Progenitor cell of endocrine pancreas (in vitro differentiated cells): ENCODE data around the gene DSCAML1. TPM values are rescaled to one million over a fixed set of nuclear protein-coding genes. Genes with fewer than 3 reads are reported as not detected.
A peak's percentile ranks its signal among the peaks of the same experiment; 100 is the strongest.

Experiments
- DNase-seq: peaks from one replicate; pipeline ENCODE4 v3.0.0; 2021; ENCODE audit warnings: low spot score; ENCODE audit not compliant: unreplicated experiment
- H3K27ac Mint-ChIP-seq: 2 replicates; pipeline ENCODE4 v1.8.0; 2021; ENCODE audit warnings: mild to moderate bottlenecking, moderate library complexity, mixed read lengths
- H3K27me3 Mint-ChIP-seq: 2 replicates; pipeline ENCODE4 v1.8.0; 2021; ENCODE audit warnings: mixed read lengths
- H3K36me3 Mint-ChIP-seq: 2 replicates; pipeline ENCODE4 v1.8.0; 2022; ENCODE audit warnings: mixed read lengths; ENCODE audit not compliant: insufficient read depth
- H3K4me1 Mint-ChIP-seq: 2 replicates; pipeline ENCODE4 v1.8.0; 2021; ENCODE audit warnings: low read depth, mixed read lengths
- H3K4me3 Mint-ChIP-seq: 2 replicates; pipeline ENCODE4 v1.8.0; 2021; ENCODE audit warnings: low read depth, mild to moderate bottlenecking, moderate library complexity, mixed read lengths
- H3K9me3 Mint-ChIP-seq: 2 replicates; pipeline ENCODE4 v1.8.0; 2021; ENCODE audit warnings: low read depth, mixed read lengths
- total RNA-seq: library from RNA; stranded (reverse); gene quantifications from 2 replicates; pipeline ENCODE4 v1.2.1, GENCODE V29; 2021
- TF ChIP-seq, protein P1 (sequence below): fragments of 200-600 bp; sonication (generic); IDR thresholded peaks from one replicate; pipeline ENCODE4 v1.5.0; 2021; ENCODE audit warnings: antibody characterized with exemption, mild to moderate bottlenecking; ENCODE audit not compliant: unreplicated experiment

DSCAML1 gene
- total RNA-seq, 1 donor from 2014 or later, result 2.7 TPM

DNA sequence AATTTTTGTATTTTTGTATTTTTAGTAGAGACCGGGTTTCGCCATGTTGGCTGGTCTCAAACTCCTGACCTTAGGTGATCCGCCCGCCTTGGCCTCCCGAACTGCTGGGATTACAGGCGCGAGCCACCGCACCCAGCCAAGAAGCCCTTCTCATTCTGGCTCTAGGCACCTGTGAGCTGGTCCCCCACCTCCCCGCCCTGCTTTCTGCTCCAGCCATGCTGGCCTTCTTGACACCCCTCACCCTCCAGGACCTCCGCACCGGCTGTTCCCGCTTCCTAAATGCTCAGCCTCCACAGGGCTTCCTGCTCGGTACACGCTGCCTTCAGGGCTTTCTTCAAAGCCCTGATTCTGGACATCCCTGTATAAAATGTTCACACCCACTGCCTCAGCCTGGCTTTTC lies 33.1 kb upstream of the DSCAML1 start:
- Mint-ChIP-seq H3K9me3 (no peaks in the 10 kb centered on the region), H3K27me3 (no peaks in the 10 kb centered on the region), H3K4me3 (no peak overlapping the region), H3K36me3 (no peaks in the 10 kb centered on the region), H3K4me1 (peaks cover 56% of the 10 kb centered on the region), H3K27ac (peak overlapping the region; percentile 91)
- DNase-seq, result no peak
- TF ChIP-seq, protein P1, sequence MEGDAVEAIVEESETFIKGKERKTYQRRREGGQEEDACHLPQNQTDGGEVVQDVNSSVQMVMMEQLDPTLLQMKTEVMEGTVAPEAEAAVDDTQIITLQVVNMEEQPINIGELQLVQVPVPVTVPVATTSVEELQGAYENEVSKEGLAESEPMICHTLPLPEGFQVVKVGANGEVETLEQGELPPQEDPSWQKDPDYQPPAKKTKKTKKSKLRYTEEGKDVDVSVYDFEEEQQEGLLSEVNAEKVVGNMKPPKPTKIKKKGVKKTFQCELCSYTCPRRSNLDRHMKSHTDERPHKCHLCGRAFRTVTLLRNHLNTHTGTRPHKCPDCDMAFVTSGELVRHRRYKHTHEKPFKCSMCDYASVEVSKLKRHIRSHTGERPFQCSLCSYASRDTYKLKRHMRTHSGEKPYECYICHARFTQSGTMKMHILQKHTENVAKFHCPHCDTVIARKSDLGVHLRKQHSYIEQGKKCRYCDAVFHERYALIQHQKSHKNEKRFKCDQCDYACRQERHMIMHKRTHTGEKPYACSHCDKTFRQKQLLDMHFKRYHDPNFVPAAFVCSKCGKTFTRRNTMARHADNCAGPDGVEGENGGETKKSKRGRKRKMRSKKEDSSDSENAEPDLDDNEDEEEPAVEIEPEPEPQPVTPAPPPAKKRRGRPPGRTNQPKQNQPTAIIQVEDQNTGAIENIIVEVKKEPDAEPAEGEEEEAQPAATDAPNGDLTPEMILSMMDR, result no peak

DNA sequence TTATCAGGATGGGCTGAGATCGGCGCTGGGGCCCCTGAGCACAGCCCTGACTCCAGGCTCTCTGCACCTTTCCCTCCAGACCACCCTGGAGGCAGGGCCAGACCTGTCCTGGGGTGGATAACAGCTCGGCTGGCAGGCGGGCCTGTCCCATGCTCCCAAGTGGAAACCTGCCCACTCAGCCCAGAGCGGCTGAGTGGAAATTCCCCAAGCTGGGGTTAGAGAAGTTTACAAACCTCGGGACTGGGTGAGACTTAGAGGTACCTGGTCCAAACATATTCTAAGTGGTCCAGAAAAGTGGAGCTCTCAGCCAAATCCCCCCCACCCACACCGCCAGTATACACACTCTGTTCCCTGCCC lies 32.3 kb upstream of the DSCAML1 start:
- Mint-ChIP-seq H3K27me3 (no peaks in the 10 kb centered on the region), H3K36me3 (no peaks in the 10 kb centered on the region), H3K27ac (no peak overlapping the region), H3K9me3 (no peaks in the 10 kb centered on the region), H3K4me3 (no peak overlapping the region), H3K4me1 (peaks cover 56% of the 10 kb centered on the region)
- no peak for DNase-seq
- TF ChIP-seq, protein P1, result no peak

DNA sequence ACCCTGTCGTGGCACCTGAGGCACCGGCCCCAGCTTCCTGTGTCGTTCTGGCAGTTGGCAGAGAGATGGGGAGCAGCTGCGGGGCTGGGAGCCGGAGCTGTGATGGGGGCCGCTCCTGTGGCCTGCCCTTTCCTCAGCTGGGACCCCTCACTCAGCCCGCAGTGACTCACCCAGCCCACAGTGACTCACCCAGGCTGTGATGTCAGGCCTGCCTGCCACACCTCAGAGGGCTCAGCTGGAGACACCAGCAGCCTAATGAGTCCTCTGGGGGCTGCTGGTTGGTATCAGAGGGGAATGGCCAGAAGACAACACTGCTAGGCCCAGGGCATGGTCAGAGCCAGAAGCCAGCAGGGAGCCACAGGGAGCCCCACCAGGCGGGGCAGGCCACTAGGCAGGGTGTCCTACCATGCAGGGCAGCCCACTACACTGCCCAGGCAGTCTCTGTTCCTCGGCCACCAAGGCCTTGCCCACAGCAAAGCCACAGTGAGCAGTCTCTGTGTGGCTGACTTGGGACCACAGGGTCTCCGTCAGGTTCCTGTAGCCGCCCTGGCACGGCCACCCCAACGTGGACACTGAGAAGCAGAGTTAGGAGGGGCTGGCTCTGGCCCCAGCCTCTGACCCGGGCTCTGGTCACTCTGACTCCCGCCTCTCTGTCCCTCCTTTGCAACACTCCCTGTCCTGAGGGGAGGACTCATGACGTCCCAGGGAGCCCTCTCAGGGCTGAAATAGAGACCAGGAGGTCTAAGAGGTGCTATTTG lies 31.8 kb upstream of the DSCAML1 start:
- Mint-ChIP-seq H3K4me1 (peaks cover 54% of the 10 kb centered on the region), H3K27ac (peak overlapping the region; percentile 56), H3K4me3 (no peak overlapping the region), H3K9me3 (no peaks in the 10 kb centered on the region), H3K27me3 (no peaks in the 10 kb centered on the region), H3K36me3 (no peaks in the 10 kb centered on the region)
- DNase-seq, result no peak
- TF ChIP-seq, protein P1, result no peak

GRCh38 chr11:117827521-117828511 lies 30.8 kb upstream of the DSCAML1 start:
- no peaks in the 10 kb centered on the region for H3K36me3 Mint-ChIP-seq
- H3K9me3 Mint-ChIP-seq, result no peaks in the 10 kb centered on the region
- TF ChIP-seq, protein P1, result no peak
- peaks cover 4% of the 10 kb centered on the region for H3K27me3 Mint-ChIP-seq
- no peak overlapping the region for H3K27ac Mint-ChIP-seq
- H3K4me1 Mint-ChIP-seq, result peaks cover 48% of the 10 kb centered on the region
- peak; percentile 7 for DNase-seq
- H3K4me3 Mint-ChIP-seq, result no peak overlapping the region

DNA sequence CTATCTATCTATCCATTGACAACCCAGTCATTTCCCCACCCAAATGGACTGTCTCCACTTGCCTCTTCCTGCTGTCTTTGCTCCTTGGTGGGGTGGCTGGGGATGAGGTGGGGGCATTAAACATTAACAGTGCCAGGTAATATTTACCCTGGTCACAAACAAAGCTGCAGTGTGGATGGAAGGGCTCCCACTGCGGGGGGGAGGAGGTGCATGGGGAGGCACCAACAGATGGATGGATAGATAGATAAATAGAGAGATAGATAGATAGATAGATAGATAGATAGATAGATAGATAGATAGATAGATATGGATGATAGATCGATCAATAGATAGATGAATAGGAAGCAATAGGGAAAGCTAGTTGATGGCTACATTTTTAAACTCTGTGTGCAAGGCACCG lies 29.8 kb upstream of the DSCAML1 start:
- peaks cover 5% of the 10 kb centered on the region for H3K27me3 Mint-ChIP-seq

More for the DNA sequence above, 29.8 kb upstream of the DSCAML1 start:
- no peaks in the 10 kb centered on the region for H3K36me3 Mint-ChIP-seq
- H3K4me3 Mint-ChIP-seq, result no peak overlapping the region
- H3K4me1 Mint-ChIP-seq, result peaks cover 42% of the 10 kb centered on the region
- H3K9me3 Mint-ChIP-seq, result no peaks in the 10 kb centered on the region
- no peak for DNase-seq
- H3K27ac Mint-ChIP-seq, result peak overlapping the region; percentile 31
- TF ChIP-seq, protein P1, result no peak
